GM19467 (cell line): ENCODE data around the gene ASPA.
"Not testable (repeated sequence)": the region's sequence is repeated elsewhere in the genome, so short reads cannot be mapped to it uniquely, and the experiment has no call there.

Experiments used
- ATAC-seq: cut with Tn5 transposase; IDR thresholded peaks from one replicate; pipeline ENCODE4 v1.9.1; 2021; ENCODE audit warnings: mild to moderate bottlenecking, moderate library complexity; ENCODE audit not compliant: unreplicated experiment

Gene ASPA

DNA sequence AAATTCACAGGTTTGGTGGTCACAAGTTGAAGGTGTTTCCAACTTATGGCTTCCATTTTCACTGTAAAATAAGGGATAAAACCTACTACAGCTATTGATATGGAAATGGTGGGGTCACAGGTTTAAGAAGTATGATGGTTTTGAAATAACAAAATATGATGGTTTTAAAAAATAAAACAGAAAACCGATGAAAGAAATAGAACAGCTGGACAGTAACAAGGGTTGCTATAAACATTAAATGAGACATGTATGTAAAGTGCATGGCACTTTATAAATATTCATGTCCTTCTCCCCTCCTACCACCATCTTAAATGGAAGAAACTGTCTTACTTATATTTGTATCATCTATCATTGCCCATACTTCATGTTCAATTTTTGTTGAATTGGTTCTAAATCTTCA is 31.3 kb downstream of the ASPA start:
- ATAC-seq: no peak

DNA sequence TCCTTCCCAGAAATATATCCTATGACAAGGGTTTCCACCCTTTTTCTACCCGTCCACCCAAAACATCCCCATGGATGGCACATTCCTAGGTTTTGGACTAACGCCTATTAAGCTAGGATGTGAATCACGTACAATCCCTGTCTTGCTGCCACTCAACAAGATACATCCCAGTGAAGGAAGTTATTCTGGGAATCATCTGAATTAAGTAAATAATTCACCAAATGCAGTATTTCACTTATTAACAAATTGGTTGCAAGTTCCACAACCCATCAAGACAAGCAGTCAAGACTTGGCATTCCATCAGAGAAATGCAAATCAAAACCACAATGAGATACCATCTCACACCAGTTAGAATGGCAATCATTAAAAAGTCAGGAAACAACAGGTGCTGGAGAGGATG is 32.1 kb downstream of the ASPA start:
- ATAC-seq: no peak

DNA sequence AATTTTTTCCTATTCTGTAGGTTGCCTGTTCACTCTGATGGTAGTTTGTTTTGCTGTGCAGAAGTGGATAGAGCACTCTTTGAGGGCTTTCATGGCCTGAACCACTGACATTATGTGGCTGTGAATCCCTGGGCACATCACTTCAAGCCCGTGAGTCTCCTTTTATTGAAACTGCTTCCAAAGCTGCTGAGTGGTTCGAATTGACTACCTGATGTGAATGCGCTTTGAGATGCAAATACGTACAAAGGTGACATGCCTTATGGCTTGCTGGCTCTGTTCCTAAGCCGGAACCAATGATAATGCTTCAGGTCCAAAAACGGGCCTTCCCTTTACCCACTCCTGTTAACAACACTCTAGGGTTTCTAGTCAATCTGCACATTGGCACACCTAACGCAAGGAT is 34.3 kb downstream of the ASPA start:
- no peak for ATAC-seq

- no peak for ATAC-seq
Measured at GRCh38 chr17:3511852-3512504, 36.2 kb downstream of the ASPA start.

DNA sequence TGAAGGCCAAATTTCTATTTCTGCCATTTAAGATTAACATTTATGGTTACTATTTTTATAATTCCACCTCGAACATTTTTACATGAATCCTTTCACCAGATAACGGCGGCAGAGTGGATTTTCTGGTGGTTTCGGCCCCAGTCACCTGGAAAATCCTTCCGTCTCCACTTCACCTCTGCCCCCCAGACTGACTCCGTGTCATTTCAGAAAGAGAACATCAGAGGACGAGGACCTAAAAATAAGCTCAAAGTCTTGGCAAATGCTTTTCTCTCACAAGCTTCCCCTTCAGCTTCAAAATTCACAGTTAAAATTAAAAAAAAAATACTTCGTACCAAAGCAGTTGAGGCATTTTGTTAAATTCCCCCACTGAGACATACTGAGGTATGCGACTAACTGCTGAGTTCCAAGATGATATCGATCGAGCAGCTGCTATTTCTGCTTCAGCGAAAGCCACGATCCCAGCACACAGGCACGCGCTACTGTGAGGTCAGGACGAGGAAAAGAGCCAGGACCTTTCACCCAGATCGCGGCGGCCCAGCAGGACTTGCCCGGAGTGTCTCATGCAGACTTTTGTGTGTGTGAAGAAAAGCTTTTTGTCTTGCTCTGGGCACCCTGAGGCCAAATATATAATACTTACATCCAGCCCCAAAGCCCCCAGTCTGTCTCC is 36.8 kb downstream of the ASPA start:
- ATAC-seq: no peak

DNA sequence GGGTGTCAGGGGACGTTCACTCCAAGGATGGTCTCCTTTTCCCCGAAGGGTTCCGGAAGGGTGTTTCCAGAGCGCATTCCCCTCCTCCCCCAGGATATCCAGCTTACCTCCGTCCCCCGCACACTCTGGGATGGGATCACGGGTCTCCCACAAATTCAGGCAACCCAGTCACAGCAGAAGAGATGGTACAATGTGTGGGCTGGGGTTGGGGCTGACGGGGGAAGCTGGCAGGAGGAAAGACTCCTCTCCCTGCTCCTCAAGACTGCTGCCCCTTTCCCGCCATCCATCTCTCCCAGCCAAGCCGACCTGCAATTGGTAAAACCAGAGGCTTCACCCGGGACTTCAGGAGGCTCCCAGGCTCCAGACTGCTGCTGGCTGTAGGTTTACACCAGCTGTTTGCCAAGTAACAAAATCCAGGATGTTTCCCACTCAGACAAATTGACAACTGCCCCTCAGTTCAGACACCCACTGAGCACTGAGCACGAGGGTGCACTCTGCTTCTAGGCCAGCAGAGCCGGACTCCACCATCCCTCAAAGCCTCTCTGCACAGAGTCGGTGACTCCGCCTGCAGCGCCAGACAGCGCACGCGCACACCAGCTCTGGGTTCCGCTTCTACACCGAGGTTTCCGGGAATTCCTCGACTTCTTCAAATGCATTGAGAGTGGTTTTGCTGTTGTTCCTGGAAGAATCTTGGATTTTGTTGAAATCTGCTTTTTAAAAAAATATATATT is 37.7 kb downstream of the ASPA start:
- ATAC-seq: no peak

DNA sequence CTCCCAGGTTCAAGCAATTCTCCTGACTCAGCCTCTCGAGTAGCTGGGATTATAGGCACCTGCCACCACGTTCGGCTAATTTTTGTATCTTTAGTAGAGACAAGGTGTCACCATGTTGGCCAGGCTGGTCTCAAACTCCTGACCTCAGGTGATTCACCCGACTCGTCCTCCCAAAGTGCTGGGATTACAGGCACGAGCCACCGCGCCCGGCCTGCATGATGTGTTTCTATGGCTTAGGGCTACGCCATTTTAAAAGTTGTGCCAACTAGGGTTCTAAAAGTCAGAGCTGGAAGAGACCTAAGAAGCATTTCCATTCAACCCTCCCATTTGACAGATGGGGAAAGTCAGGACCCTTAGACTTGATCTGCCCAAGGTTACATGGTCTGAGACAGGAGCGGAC is 38.4 kb downstream of the ASPA start:
- not testable (repeated sequence) for ATAC-seq

DNA sequence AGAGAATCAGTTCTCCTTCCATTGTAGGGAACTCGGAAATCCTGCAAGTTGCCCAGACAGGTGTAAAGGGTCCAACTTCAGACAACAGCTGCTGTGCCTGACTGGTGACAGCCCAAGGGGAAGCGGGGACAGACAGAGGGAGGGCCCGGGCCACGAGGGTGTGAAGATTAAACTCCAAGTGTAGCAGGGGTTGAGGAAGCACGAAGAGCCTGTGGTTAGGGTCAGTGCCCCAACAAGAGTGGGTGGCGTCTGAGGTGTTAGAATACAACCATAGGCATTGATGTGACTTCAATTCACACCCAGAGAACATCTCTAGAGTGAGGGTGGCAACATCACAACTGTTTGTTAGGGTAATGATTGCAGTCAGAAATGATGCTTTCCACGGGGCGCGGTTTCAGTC is 39.1 kb downstream of the ASPA start:
- ATAC-seq: no peak

- ATAC-seq: not testable (repeated sequence)
Measured at GRCh38 chr17:3519472-3519871, 43.7 kb downstream of the ASPA start.

DNA sequence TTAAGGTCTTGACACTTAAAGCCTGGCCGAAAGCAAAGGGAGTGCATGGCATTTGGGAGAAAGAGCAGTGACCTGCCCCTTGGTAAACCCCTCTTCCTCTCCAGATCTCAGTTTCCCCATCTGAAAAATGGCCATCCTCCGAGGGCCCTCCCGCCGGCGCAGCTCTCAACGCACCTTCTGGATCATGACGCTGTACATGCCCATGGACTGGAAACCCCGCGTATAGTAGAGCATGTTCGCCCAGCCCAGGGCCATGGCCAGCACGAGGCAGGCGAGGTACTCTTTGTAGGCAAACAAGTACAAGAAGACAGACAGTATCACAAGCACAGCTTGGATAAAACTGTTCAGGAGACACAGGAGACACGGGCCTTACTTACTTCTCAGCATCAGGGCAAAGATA is 48.2 kb downstream of the ASPA start:
- ATAC-seq: no peak

- ATAC-seq: no peak
Measured at GRCh38 chr17:3526491-3526890, 50.7 kb downstream of the ASPA start.

GRCh38 chr17:3526971-3527370 is 51.2 kb downstream of the ASPA start:
- no peak for ATAC-seq

DNA sequence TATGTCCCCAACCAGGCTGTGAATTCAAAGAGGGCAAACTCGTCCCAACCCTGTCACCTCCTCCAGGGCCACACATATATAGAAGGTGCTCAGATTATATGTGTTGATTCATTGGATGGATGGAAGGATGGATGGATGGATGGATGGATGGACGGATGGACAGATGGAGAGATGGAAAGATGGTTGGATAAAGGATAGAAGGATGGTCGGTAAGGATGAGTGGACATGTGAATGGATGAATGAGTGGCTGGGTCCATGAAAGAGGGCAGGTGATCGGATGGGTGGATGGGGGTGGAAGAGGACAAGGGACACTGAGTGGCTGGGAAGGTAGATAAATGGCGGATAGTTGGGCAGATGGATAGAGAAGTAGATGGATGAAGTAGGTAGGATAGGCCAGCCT is 51.7 kb downstream of the ASPA start:
- ATAC-seq: no peak

DNA sequence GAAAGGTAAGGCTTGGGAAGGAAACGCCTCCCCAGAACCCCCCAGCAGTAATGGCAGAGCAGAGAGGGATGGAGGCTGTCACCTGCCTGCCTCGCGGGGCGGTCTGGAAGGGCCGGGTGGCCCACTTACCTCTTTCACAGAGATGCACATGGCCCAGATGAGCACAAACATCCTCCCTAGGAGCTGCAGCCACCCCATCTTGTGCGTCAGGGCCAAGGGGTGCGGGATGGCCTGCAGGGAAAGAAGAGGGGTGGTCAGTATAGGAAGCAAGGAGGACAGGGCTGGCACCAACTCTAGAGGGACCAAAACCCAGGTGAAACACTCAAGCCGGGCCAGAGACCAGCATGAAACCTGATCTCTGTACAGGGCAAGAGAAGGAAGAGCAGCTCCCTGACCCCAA is 52.1 kb downstream of the ASPA start:
- no peak for ATAC-seq

DNA sequence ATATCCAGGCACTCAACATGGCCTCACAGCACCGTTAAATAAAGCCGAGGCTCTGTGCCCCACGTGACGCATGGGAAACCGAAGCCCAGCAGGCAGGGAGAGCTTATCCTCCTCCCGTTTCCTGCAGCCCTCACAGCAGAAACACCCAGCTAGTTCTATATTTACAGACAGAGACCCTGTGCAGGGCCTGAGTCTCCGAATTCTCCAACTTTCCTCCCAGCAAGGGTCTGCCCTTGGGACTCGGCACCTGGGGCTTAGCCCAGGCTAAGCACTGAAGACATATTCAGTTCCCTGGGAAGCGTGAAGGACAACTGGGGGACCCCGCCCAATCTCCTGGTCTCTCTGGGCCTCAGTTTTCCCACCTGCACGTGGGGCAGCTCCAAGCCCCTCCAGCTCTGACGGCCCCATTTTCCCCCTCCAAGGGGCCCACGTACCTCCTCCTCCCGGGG is 52.6 kb downstream of the ASPA start:
- ATAC-seq: no peak

GRCh38 chr17:3528880-3529511 is 53.2 kb downstream of the ASPA start:
- ATAC-seq: no peak

DNA sequence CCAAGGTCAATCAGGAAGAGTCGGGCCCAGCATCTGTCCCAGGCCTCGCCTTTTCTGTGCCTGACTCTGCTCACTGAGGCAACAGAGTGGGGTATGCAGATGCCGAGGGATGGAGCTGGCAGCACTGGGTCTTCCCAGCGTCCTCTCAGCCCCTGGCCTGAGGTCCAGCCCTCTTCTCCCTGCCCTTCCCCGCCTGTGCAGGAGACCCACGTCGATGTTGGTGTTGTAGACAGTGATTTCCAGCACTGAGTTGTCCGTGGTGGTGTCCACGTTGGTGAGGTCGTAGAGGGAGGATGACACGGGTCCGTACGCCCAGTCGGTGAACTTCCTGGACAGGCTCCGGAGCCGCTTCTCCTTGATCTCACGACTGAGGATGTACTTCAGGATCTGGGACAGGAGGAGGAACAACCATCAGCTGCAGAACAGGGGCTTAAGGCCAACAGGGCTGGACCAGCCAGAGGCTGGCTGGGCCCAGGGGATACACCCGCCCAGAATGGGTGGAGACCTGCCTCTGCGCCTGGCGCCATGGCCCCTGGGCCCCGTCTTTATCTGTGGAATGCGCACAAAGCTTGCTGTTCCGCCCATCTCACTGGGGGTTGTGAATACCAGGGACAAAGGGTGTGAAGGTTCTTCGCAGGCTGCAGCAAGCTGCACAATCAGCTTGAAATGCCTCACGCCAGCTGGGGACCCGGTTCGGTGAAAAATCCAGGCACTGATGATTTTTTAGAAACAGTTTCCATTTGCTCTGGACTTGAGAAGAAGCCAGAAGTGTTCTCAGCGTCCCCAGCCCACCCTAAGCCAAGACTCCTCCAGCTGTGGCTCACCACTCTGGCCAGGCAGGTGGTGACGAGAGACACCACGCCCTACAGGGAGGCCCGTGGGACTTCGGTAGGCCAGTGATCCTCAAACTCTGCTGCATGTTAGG is 54.3 kb downstream of the ASPA start:
- no peak for ATAC-seq

- ATAC-seq: no peak
Measured at GRCh38 chr17:3531266-3532101, 55.7 kb downstream of the ASPA start.

GRCh38 chr17:3532106-3532858 is 56.5 kb downstream of the ASPA start:
- no peak for ATAC-seq
